Stimulated activated CD8-positive, alpha-beta memory T cell treated with anti-CD3 and anti-CD28 coated beads, Interleukin-15, amount 100 ng/mL, for 1 hour (primary cell): ENCODE measurements around the gene BUD13.
A peak's percentile ranks its signal among the peaks of the same experiment; 100 is the strongest.
"Not testable (repeated sequence)": the region's sequence is repeated elsewhere in the genome, so short reads cannot be mapped to it uniquely, and the experiment has no call there.

Experiments
- DNase-seq: peaks from one replicate; pipeline ENCODE4 v3.0.0-alpha.2; 2020; ENCODE audit warnings: low read depth

Gene BUD13

GRCh38 chr11:116772443-116773202, at the start of gene BUD13:
BUD13 (minus strand) TSS chr11:116772987; CDS start chr11:116772964, 23 bp downstream.
- DNase-seq = peak; percentile 92

- no peak for DNase-seq
Measured at GRCh38 chr11:116822575-116822974, 49.8 kb upstream of the BUD13 start.

GRCh38 chr11:116821050-116821918, 48.5 kb upstream of the BUD13 start:
- DNase-seq = no peak

- no peak for DNase-seq
Measured at GRCh38 chr11:116819049-116819448, 46.3 kb upstream of the BUD13 start.

- DNase-seq = no peak
Measured at GRCh38 chr11:116814502-116814901, 41.7 kb upstream of the BUD13 start.

- no peak for DNase-seq
Measured at GRCh38 chr11:116813781-116814471, 41.1 kb upstream of the BUD13 start.

GRCh38 chr11:116813170-116813569, 40.4 kb upstream of the BUD13 start:
- no peak for DNase-seq

GRCh38 chr11:116812109-116812508, 39.3 kb upstream of the BUD13 start:
- no peak for DNase-seq

GRCh38 chr11:116811194-116811593, 38.4 kb upstream of the BUD13 start:
- no peak for DNase-seq

- DNase-seq = no peak
Measured at GRCh38 chr11:116808262-116809175, 35.7 kb upstream of the BUD13 start.

- DNase-seq = no peak
Measured at GRCh38 chr11:116807601-116808261, 34.9 kb upstream of the BUD13 start.

- DNase-seq = no peak
Measured at GRCh38 chr11:116804001-116804400, 31.2 kb upstream of the BUD13 start.

- not testable (repeated sequence) for DNase-seq
Measured at GRCh38 chr11:116801662-116802061, 28.9 kb upstream of the BUD13 start.

- no peak for DNase-seq
Measured at GRCh38 chr11:116800610-116801009, 27.8 kb upstream of the BUD13 start.

- DNase-seq = no peak
Measured at GRCh38 chr11:116798368-116798767, 25.6 kb upstream of the BUD13 start.

- no peak for DNase-seq
Measured at GRCh38 chr11:116797816-116798215, 25.0 kb upstream of the BUD13 start.

- no peak for DNase-seq
Measured at GRCh38 chr11:116796548-116796947, 23.8 kb upstream of the BUD13 start.

- no peak for DNase-seq
Measured at GRCh38 chr11:116794851-116795250, 22.1 kb upstream of the BUD13 start.

- DNase-seq = no peak
Measured at GRCh38 chr11:116793772-116794097, 20.9 kb upstream of the BUD13 start.

GRCh38 chr11:116792869-116793771, 20.3 kb upstream of the BUD13 start:
- DNase-seq = no peak
